ENCODE data around the gene DDIT4L.
"Not testable (repeated sequence)": the region's sequence is repeated elsewhere in the genome, so short reads cannot be mapped to it uniquely, and the experiment has no call there.

The DDIT4L gene, protein sequence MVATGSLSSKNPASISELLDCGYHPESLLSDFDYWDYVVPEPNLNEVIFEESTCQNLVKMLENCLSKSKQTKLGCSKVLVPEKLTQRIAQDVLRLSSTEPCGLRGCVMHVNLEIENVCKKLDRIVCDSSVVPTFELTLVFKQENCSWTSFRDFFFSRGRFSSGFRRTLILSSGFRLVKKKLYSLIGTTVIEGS

DNA sequence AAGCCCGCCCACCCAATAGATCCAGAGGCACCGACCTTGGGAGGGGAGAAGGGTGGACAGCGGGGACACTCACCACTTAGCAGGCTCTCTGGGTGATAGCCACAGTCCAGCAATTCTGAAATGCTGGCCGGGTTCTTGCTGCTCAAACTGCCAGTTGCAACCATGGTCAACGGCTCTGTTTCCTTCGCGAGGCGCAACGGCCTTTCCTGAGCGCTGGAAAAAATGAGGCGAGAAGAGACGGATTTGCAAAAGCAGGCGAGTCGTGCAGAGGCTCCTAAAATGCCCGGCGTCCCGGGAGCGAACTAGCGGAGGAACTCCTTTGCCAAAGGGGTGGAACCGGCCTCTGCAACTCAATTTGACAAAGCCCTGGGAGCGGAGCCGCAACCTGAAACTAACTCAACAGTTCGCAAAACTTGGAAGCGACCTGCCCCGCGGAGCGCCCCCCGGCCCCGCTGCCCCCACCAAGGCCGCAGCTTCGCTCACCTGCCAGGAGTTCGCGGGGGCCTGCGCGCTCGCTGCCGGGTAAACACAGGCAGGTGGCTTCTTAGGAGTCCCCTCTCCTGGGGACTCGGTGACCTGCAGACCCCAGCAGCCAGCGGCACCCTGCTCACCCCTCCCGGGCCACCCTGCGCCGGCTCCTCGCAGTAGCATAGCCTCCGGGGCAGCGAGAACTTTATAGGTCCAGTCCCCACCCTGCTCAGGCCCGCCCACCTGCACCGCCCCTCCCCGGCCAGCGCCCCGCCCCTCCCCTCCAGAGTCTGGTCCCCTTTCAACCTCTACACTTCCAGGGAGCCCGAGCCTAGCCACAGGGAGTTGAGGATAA, at the start of gene DDIT4L:
Gene DDIT4L, minus strand, starts transcription at position 649 of the 823 bp plus-strand sequence. Its CDS starts 485 bp downstream, at position 164.
- DNase-seq = no peak

DNA sequence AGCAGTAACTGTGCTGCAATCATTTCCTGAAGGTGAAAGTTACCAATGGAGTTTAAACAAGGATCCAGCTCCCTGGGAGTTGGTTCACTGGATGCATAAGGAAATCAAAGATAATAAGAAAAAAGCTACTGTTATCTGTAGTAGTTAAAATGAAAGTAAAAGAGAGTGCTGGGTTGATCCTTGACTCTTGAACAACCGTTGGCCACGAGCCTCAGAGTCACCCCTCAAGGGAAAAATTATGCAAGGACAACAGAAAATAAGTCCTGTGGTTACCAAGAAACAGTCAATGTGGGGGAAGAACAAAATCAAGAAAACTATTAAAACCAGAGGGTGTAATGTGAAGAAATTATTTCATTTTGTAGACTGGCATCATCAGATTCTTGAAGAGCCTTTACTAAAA, 49.7 kb upstream of the DDIT4L start:
- DNase-seq = no peak

DNA sequence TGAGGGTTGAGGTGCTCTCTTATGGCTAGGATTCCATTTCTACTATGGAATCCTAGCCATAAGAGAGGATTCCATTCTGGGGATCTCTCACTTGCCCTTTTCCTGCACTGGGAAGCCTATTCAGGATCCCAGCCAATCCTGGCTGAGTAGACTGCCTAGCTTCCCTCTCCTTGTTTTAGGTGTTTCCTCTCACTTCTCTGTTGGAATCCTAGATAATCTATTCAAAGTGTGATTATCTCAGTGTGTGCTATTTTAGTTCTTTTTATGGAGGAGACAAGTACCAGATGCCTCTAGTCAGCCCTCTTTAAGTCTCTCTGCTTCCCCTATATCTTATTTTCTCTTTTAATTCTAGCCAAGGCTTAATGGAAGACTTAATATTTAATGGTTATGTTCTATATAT, 34.5 kb upstream of the DDIT4L start:
- DNase-seq = no peak

DNA sequence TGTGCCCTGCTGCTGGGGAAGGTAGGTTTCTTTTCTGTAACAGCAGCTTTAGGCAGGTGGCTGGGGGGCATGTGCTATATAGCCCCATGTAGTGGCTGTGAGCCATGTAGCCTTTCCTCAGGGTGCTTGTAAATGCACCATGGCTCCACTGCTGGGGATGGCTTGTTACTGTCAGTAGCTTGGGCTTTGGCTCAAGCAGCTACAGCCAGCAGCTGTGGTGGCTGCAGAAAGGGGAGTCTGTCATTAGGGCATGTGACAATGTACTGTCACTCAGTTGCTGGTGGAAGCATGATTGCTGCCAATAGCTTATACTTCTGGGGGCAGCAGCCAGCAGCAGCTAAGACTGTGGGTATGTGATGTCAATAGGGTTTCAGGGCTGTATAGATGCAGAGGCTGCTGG, 33.9 kb upstream of the DDIT4L start:
- DNase-seq = no peak

DNA sequence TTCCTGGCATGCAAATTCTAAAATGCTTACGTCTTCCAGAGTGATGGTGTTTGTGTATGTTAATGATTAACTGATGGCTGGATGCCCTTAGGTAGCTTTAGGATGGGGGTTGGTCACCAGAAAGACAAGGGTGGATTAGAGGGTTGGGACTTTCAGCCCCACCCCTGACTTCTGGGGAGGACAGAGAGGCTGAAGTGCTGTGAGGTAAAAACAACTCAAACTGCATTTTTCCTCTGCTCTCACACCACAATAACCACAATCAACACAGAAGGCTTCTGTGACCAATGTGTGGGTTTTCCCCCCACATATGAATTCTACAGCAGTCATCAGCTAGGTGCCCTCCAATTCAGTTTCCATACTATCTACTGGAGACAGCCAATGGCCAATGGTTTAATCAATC, 18.7 kb upstream of the DDIT4L start:
- no peak for DNase-seq

DNA sequence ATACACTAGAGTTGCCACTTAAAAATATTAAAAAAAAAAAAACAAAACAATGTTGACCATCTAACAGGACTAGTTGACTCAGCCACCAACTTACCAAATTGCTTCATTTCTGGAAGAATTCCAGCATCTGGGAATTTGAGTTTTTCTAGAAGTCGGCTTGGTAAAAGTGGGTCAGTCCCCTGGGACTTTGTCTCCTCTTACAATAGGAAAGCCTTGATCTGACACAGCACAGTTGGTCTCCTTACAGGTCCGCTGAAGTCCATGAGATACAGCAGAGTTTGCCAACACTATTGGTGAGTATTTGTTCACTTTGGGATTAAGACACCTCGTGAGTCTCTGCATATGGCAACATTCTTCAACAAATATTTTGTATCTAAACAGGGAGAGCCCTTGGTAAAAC, 18.2 kb upstream of the DDIT4L start:
- no peak for DNase-seq

DNA sequence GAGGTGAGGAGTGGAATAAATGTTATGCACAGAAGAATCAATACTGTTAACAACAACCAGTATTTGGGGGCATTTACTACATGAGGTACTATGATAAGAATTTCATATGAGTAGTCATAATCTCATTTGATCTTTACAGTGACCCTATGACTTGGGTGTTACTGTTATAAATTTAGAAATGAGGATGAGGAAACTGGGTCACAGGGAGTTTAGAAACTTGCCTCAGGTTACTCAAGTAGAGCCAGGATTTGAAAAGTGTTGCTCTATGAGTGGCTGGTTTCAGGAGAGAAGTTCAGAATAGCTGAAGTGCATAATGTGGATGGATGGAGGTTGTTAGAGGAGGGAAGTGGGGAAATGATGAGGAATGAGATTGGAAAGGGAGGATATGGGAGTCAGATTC, 16.6 kb upstream of the DDIT4L start:
- DNase-seq = no peak

DNA sequence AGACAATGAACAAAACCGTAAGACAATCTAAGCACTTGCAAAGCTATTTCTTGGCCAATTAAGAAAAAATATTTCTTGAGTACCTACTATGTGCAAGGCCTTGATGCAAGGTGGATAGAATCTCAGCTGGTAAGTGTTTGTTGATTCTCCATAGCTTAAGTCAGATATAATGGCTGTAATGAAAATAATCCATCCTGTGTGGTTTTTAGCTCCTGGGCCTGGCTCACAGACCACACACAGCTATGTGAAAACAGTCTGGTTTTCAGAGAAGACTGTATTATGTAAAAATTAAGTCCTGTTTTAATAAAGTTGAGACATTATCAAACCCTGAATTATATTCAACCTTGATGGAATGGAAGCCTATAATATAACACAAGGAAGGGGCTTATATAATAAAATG, 7.8 kb upstream of the DDIT4L start:
- DNase-seq = no peak

DNA sequence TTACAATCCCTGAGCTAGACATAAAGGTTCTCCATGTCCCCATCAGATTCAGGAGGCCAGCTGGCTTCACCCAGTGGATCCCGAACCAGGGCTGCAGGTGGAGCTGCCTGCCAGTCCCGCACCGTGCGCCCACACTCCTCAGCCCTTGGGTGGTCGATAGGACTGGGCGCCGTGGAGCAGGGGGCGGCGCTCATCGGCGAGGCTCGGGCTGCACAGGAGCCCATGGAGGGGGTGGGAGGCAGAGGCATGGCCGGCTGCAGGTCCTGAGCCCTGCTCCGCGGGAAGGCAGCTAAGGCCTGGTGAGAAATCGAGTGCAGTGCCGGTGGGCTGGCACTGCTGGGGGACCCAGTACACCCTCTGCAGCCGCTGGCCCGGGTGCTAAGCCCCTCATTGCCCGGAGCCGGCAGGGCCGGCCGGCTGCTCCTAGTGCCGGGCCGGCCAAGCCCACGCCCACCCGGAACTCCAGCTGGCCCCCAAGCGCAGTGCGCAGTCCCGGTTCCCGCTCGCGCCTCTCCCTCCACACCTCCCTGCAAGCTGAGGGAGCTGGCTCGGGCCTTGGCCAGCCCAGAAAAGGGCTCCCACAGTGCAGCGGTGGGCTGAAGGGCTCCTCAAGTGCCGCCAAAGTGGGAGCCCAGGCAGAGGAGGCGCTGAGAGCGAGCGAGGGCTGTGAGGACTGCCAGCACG, 6.3 kb upstream of the DDIT4L start:
- DNase-seq = not testable (repeated sequence)

DNA sequence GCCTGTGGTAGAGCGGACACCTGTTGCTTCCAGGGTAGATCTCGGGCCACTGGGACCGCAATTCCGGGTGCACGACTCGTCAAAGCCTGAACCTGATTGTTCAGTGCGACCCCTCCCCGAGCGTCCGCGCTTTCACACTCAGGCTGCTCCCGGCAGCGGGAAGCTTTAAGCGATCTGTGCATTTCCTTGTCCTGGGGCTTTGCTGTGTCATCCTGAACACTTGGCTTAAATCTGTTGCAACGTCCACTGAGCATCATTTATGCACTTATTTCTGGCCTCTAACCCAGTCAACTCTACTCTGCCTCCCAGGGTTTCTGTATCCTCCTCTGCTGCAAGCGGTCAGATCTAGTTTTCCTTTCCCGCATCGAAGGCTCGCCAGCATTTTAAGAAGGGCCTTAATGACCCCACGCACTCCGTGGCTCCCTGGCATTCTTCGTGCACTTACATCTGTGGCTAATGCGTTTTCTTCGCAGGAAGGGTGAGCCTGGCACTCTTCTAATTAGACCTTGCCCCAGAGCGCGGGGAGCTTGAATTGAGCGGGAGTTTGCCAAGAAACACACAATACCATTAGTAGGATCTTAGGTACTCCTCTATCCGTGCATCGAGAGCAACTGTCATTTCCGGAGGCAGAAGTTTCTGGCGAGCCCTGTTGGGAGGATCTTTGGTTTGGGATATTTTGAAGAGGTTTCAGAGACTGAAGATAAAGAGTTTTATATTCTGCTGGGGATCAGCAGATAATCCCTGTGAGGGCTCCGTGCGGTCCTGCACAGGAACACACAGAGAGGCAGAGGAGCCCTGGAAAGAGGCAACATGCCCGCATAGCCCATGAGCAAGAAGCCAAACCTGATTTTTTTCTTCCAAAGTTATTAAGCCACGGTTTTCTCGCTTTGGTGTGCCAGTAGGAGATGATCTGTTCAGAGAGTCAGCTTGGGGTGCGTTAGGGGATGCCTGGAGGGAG, 654 bp upstream of the DDIT4L start:
- no peak for DNase-seq

DNA sequence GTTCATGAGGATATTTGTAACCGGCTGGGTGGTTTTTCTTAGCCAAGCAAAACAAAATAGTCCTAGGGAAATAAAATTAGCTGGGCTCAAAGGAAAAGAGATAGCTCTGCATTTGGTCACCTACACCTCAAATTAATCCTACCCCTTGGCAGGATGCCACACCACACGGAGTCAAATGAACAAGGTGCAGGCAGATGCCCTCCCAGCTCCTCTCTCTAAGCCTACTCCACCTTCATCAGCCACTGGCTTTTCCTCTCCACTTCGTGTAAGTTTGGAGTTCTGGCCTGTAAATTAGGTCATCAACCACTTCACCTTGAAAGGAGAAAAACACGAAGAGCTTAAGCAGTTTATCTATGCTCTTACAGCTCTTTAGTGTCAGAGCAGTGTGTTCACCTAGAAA, 1.4 kb downstream of the DDIT4L start:
- DNase-seq = peak in 1 of 2 experiments; percentile 9

DNA sequence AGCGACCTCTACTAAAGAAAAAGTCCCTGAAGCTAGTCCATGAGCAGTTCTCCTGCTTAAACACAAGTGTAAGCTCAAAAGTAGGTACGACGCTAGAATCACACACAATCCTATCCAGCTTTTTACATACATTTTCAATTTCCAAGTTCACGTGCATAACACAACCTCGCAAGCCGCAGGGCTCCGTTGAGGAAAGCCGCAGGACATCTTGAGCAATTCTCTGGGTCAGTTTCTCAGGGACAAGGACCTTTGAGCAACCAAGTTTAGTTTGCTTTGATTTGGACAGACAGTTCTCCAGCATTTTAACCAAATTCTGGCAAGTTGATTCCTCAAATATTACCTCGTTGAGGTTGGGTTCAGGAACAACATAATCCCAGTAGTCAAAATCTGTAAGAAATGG, 2.5 kb downstream of the DDIT4L start:
- no peak for DNase-seq

DNA sequence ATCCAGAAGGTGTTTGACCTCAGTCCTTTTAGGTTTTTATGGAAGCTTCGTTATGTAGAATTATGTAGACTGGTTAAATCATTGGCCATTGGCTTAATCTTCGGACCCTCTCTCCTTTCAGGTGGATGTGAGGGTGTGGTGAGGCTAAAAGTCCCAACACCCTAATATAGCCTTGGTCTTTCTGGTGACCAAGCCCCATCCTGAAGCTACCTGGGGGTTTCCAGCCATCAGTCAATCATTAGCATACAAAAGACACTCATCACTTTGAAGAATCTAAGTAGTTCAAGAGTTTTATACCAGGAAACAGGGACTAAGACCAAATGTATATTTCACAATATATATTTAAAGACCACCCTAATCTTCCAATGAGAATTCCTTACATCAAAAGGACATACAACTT, 5.5 kb downstream of the DDIT4L start:
- no peak for DNase-seq

DNA sequence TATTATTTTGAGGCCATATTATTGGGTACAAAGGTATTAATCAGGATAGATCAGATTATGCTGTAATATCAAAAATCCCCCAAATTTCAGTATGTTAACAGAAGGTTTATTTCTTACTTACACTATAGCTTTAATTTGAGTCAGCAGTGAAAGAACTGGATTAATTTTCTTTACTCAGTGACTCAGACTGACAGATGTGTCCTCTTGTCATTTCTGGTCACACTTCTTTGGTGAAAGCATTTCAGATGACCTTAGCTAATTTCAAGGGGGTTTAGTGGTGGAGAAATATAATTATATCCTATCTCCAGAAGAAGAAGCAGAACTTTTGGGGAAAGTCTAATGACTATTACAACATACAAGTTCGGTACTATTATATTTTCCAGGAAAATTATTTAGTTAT, 12.4 kb downstream of the DDIT4L start:
- no peak for DNase-seq

DNA sequence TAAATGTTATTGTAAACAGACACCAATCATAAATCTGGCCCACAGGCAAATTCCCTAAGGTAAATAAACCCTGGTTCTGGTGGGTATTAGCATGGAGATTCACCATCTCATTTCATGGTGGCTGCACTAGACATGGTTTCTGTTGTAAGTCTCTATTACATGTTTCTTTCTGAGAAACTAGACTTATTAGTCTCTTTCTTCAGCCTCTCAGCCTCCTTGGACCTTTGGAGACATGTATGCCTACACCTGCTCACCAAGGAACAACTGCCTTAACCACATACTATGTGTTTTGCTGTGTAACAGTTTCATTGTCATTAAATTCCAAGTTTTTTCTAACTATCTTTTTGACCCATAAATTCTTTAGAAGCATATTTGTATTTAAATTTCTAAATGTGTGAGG, 13.1 kb downstream of the DDIT4L start:
- DNase-seq = no peak

DNA sequence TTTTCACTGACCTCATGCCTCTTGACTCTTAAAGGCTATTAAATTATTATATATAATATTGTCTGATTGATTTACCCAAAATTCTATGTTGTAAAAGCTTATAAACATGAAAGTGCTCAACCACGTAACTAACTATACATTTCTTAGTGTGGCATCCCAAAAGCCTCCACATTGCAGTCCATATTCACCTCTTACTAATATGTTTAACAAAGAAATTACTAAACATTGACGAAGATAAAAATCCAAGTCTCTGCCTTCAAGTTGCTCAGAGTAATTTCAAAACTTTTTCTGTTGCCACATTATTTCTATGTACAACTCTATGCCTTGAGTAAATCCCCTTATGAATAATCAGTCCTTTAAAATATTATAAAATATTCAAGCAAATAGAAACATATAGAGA, 14.4 kb downstream of the DDIT4L start:
- DNase-seq = no peak

DNA sequence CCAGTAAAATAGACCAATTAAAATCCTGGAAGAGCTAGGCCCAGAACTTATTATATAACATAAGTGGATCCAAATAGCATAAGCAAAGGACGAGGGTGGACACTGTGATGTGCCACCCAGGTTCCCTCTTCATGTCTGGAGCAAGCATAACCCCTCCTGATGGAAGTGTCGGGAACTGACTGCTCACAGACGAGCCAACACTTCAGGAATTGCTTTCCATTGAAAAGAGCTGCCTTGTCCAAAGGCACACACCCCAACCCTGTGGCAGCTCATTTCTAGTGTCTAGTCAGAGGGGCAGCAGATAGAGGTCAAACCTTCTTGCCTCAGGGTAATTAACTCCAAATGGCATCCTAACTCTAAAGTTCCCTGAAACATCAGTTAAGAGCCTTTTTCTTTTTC, 15.3 kb downstream of the DDIT4L start:
- no peak for DNase-seq

DNA sequence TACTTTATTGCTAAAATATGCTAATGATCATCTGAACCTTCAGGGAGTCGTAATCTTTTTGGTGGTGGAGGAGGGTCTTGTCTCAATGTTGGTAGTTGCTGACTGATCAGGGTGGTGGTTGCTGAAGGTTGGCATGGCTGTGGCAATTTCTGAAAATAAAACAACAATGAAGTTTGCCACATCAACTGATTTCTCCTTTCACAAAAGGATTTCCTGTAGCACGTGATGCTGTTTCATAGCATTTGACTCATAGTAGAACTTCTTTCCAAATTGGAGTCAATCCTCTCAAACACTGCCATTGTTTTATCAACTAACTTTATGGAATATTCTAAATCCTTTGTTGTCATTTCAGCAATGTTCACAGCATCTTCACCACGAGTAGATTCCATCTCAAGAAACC, 19.3 kb downstream of the DDIT4L start:
- DNase-seq = no peak

DNA sequence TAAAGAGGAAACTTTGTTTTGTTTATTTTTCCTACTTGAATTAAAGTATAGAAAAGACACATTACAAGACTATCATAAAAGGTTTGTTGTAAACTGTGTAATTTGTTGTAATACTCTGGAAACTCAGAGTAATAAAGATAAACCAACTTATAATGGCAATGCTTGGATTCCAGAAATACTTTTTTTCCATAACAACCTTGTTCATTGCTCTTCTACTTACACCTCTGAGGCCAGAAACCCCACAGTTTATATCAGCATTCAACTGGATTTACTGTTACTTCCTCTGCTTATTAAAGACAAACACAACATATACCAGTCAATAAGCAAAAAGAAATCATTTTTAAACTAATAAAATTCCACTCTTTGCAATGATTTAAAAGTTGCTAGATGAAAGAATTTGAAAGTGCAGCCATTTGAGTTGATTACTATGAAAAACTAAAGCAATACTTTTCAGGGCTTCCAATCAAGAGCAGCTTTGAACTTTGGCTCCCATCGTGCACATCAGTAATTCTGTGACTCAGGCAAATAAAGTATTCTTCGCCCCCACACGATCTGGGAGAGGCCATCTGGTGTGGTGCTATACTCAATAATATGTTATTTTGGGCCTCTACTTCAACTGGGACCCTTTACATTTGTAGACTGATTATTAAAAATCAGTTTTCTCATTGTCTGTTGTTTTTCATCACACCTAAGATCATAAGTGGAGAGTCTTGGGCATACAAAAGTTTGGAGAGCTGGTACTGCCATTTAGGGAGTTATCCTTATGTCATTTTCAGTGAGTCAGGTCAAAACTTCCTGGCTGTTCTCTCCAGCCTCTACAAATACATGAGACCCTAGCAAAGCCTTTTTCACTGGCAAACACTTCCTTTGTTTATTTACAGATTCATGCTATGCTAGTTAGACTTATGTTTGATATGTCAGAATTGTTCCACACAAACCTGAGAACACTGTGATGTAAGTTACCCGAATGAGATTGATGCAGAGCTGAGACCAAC, 20.5 kb downstream of the DDIT4L start:
- DNase-seq = no peak

DNA sequence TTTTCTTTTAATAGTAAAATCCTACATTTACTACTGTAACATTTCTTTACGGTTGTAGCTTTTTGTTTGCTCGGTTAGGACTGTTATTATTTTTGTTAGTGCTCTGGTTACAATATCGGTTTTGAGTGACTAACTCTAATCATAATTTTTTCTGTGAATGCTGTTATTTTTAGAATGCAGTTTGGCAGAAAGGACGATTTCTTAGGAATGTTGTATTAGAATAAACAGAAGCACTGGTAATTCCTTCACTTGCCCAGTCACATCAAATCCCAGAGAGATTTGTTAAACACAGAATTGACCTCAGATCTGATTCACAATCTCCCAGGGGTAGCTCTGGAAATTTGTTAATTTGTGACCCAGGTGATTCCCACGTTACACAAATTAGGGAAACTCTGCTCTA, 21.7 kb downstream of the DDIT4L start:
- DNase-seq = no peak

DNA sequence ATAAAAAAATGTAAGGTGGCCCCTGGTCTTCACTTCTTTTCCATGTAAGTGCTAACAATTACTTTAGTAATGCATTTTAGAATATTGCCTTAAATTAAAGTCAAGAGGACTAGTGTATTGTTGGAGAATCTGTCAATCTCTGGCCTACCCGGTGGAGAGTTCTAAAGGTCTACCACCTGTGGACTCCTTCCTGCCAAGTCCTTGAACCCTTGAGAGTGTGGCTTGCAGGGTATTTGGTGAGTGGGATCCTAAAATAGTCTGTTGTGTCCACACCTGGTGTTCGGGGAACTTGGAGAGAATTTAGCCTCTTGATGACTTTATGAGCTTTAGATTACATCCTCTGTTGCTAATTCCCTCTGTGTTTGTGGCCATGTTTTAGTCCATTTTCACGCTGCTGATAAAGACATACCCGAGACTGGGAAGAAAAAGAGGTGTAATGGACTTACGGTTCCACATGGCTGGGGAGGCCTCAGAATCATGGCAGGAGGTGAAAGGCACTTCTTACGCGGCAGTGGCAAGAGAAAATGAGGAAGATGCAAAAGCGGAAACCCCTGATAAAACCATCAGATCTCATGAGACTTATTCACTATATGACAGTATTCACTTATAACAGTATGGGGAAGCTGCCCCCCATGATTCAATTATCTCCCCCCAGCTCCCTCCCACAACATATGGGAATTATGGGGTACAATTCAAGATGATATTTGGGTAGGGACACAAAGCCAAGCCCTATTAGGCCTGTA, 23.8 kb downstream of the DDIT4L start:
- DNase-seq = no peak
